GM21515 (cell line): ENCODE measurements around the gene KCNJ1.

Experiments used
- ATAC-seq: cut with Tn5 transposase; IDR thresholded peaks from one replicate; pipeline ENCODE4 v1.9.1; 2021; ENCODE audit not compliant: unreplicated experiment

Gene KCNJ1

DNA sequence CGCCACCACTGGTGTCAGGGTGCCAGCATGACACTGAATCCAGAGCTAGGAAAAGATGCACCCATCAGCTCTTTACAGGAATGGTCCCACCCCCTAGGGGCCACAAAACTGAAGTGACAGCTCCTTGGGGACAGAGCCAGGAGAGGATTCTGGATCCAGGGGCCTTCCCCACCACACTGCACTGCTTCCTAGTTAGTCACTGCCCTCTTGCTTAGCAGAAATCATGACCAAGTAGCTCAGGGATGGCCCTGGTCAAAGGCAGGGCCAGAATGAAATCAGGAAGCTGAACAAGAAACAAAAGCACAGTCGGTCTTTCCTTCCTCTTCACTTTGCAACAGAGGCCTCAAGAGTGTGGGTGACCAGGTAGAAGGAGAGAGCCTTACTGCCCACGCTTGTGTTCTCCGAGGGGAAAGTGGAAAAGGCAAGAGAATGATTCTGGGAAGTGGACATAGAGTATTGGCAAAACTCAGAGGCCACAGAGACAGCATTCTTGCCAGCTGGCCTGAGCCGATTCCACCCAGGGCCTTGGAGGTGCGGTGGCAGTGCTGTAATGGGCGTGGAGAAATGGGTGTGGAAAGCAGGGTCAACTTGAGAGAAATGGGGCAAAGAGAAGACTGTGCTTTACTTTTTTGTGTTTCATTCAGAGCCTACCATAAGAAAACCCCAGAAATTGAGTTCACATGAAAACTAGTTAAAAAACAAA lies 39.8 kb downstream of the KCNJ1 start:
- ATAC-seq: no peak

DNA sequence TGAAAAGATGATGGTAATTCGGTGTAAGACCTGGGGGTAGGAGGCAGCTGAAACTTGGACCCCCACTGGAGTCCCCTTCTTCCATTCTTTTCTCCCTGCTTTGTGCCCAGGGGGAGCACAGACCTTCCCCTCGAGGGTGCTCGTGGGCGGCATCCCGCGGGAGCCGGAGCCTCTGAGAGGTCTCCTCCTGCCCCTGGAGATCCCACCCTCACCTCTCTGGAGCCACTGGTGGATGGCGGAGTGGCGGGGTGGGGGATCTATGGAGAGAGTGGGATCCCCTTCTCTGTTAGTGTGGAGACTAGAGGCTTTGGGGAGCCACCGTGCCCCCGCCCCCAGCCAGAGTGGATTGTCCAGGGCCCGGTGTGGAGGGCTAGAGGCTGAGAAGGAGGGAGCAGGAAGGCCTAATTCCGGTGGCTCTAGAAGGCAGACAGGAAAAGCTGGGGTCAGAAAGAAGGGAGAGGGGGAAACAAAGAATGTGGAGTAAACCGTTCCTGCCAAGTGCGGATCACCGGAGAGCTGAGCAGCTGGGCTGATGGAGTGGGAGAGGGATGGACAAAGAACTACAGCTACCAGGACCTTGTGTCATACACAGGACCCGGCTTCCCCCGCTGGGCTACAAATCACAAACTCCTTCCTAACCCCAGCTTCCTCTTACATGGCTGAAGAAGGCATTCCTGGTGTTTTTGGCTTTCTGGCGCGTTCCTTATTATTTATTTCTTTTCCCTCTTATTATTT lies 41.9 kb downstream of the KCNJ1 start:
- no peak for ATAC-seq

DNA sequence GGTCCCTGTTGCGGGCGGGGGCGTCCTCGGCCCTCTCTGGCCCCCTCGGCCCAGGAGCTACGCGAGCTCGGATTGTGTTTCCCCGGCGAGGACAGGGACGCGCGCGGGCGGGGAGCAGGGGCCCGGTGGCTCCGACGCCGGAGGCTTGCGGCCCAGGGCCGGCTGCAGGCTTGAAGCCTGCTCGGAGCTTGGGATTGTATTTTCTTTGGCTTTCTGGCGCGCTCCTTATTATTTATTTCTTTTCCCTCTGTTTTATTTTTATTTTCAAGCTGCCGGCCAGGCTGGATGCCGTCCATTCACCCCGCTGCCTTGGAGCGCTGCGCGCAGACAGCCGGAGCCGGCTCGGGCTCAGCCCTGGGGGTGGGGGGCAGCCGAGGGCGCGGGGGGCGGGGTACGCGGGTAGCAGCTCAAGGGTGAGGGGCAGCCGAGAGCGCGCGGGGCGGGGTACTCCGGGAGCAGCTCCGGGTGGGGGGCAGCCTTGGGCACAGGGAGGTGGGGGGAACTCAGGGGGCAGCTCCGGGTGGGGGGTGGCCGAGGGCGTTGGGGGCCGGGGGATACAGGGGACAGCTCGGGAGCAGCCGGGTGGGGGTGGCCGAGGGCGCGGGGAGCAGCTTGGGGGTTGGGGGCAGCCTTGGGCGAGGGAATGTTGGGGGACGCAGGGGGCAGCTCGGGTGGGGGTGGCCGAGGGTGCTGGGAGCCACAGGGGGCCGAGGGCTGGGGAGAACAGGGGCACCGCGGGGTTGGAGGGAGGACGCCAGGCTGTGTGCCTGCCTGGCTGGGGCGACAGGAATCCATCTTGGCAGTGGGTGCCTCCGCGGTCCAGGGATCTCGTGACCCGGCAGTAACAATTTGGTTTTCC lies 42.7 kb downstream of the KCNJ1 start:
- ATAC-seq: no peak

GRCh38 chr11:128823753-128824152 lies 43.3 kb downstream of the KCNJ1 start:
- no peak for ATAC-seq

DNA sequence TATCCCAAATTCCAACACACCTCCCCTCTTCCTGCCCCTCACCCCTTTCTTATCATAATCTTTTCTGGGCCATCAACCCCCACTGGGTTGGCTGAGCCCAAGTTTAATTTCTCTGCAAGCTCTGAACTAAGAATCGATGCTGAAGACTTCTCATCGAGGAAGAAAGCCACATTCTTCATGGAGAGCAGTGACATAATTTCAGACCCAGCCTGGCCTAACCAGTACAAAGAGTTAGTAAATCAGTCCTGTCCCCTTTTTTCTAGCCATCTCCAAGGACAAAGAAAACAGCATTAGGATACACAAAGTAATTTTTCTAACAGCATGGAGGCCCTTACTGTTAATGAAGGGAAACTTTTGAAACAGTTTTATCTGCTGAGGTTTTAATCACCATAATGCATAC lies 45.0 kb downstream of the KCNJ1 start:
- no peak for ATAC-seq

DNA sequence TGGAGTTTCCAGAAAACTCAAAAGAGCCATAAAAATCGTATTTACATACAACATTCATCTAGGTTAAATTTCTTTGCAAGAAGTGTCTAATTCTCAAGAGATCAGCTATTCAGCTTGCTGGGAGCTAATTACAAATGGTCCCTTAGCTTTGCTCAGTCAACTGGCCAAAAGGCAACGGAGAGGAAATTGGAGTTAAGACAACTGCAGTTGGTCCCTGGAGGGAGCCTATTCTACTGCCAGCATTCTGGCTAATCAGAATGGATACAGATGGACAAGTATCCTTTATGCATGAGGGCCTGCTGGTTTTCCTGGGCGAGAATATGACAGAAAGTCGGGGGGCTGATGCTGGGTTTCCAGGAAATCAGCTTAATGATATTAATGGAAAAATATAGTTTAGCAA lies 45.5 kb downstream of the KCNJ1 start:
- ATAC-seq: no peak

DNA sequence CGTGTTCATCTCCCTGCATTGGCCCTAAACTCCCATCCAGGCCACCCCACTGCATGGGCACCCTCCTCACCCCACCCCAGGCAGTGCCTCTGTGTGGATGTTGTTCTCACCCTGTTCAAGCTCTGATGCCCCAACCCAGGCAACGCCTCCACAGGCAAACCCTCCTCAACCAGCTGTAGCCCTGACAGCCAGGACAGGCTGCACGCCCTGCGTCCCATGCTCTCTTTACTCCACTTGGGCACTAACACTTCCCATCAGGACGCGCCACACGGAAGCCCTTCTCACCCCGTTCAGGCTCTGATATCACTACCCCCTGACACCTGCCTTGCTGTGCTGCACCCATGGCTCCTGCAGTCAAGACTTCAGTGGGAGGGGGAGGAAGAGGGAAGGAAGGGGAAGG lies 47.9 kb downstream of the KCNJ1 start:
- no peak for ATAC-seq

- ATAC-seq: no peak
These were observed 52.0 kb downstream of the KCNJ1 start for GRCh38 chr11:128814856-128815705.

- ATAC-seq: no peak
These were observed 53.4 kb downstream of the KCNJ1 start for GRCh38 chr11:128813729-128814128.

DNA sequence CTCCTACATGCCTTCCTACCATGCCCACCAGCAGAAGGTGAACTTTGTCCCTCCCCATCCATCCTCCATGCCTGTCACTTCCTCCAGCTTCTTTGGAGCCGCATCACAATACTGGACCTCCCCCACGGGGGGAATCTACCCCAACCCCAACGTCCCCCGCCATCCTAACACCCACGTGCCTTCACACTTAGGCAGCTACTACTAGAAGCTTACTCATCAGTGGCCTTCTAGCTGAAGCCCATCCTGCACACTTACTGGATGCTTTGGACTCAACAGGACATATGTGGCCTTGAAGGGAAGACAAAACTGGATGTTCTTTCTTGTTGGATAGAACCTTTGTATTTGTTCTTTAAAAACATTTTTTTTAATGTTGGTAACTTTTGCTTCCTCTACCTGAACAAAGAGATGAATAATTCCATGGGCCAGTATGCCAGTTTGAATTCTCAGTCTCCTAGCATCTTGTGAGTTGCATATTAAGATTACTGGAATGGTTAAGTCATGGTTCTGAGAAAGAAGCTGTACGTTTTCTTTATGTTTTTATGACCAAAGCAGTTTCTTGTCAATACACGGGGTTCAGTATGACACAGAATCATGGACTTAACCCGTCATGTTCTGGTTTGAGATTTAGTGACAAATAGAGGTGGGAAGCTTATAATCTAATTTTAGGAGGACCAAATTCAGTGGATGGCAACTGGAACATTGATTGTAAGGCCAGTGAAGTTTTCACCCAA lies 56.1 kb downstream of the KCNJ1 start:
- no peak for ATAC-seq

- ATAC-seq: no peak
These were observed 58.0 kb downstream of the KCNJ1 start for GRCh38 chr11:128809128-128809527.

DNA sequence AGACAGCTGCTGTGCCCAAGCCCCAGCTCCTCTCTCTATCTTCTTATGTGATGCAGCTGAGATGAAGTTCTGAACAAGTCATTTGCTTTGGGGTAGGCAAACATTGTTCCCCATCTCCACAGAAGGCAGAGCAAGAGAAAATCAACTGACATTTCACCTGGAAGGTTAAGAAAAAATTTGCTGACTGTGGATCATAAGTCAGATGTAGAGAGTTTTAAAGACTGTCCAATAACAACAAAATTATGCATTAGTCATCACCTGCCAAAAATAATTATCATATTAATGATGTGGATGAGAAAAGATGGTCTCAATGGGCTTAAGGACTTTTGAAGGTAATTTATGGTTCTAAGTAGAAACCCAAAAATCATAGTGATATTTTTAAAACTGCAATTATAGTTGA lies 59.2 kb downstream of the KCNJ1 start:
- no peak for ATAC-seq

GRCh38 chr11:128806506-128807261 lies 60.4 kb downstream of the KCNJ1 start:
- ATAC-seq: no peak

GRCh38 chr11:128804481-128804880 lies 62.6 kb downstream of the KCNJ1 start:
- no peak for ATAC-seq

DNA sequence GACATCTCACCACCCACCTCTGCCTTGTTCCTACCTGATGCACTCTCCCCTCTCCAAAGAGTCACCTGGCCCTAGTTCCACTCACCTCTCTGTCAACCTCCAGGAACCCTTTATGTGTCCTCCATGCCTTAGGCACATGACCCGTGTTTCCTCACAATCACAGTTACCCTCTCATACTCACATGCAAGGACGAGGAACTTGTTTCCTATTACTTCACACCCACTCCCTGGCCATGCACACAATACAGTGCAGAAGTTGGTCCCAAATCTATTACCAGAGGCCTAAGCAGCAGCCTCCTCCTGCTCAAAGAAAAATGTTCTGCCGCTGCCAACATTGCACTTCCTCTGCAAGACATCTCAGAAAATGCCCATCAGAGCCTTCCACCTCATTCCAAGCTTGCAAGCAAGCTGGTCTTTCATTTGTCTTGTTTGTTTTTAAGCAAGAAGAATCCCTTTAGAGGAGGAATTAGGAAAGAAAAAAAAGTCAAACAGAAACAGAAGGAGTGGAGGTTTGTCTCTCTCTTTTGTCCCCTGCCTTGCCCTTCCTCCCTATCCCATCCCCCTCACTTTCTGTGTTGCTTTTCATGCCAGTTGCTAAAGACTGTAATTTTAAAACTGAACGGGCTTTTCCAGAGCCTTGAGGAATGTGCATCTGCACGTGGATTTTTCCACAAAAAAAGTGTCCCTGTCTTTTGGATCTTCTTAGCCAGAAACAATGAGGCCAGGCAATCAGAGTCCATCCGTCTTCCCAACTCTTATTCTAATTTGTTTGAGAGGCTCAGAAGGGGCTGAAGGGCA lies 63.4 kb downstream of the KCNJ1 start:
- ATAC-seq: no peak

DNA sequence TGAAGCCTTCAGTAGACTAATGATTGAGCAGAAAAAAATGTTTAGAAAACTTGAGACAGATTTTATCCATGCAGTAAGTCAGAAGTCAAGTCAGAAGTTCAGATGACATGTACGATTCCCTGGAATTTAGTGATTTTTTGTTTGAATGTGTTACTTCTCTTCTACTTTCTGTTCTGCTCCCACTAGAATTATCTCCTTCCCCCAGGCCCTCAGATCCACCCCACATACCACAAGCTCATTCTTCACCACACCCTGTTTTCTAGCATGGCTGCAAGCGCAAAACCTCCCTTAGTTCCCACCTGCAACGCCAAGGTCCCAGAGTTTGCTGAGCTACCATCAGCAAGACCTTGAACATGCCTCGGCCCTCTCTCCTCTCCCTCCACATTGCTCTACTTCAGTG lies 64.1 kb downstream of the KCNJ1 start:
- ATAC-seq: no peak

DNA sequence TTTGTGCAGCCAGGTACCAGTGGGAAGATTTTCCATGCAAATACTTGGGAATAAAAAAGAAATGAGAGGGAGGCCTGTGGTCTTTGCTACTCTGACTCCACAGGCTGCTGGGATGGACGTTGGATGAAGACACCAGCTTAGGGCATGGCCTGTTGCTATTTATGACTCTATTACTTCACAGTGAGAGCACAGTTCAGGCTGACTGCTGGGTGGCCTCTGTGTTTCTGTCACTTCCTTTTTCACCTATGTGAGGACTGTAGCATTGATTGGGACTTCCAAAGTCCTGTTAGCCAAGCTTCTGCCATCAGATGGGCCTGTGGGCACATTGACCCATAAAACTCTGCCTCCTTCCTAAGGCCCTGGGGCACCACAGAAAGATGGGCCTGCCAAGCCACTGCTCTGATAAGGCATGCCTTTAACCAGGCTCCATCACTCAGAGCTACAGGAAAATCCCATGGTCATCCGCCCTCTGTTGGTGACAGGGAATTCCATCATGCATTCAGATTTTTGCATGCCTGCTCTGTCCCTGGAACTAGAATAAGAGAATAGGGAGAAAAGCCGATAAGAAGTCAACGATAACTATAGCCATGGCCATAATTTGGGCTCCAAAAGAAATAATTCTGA lies 64.6 kb downstream of the KCNJ1 start:
- no peak for ATAC-seq

- no peak for ATAC-seq
These were observed 66.2 kb downstream of the KCNJ1 start for GRCh38 chr11:128800871-128801417.
